SU-DHL-6 (cell line): Measurements from ENCODE around the gene LMX1A.

Source experiments
- H2AFZ ChIP-seq: fragments of 200-600 bp; sonication (generic); 2 replicates; pipeline ENCODE4 v1.6.1; 2014; ENCODE audit warnings: low read depth, mild to moderate bottlenecking, moderate library complexity, mixed read lengths, antibody characterized with exemption, low read length; ENCODE audit not compliant: severe bottlenecking
- H3F3A ChIP-seq: fragments of 200-600 bp; shearing (Covaris generic); 2 replicates; pipeline ENCODE4 v1.6.0; 2016; ENCODE audit warnings: antibody characterized with exemption, mild to moderate bottlenecking; ENCODE audit not compliant: insufficient read depth
- H3K27ac ChIP-seq: fragments of 200-600 bp; sonication (generic); 2 replicates; pipeline ENCODE4 v1.5.1; 2016; ENCODE audit warnings: low read depth, mild to moderate bottlenecking, low read length, moderate library complexity, mixed read lengths
- H3K27me3 ChIP-seq: fragments of 200-600 bp; sonication (generic), shearing (Covaris generic); 2 replicates; pipeline ENCODE4 v1.6.0; 2014; ENCODE audit warnings: mild to moderate bottlenecking, low read length
- H3K36me3 ChIP-seq: fragments of 200-600 bp; sonication (generic); 2 replicates; pipeline ENCODE4 v1.6.1; 2014; ENCODE audit warnings: mild to moderate bottlenecking, low read length, mixed read lengths
- H3K4me2 ChIP-seq: fragments of 300-600, 200-600 bp; shearing (Covaris generic), sonication (generic); 2 replicates; pipeline ENCODE4 v1.6.0; 2014; ENCODE audit warnings: low read length, low read depth, mild to moderate bottlenecking; ENCODE audit not compliant: poor library complexity, severe bottlenecking
- H3K4me3 ChIP-seq: fragments of 200-600 bp; sonication (generic); 2 replicates; pipeline ENCODE4 v1.5.1; 2014; ENCODE audit warnings: antibody characterized with exemption, low read length, mild to moderate bottlenecking, mixed read lengths; ENCODE audit not compliant: insufficient read depth, poor library complexity, severe bottlenecking
- H3K79me2 ChIP-seq: fragments of 200-600 bp; sonication (generic); 2 replicates; pipeline ENCODE4 v1.6.1; 2014; ENCODE audit warnings: mild to moderate bottlenecking, low read length, moderate library complexity; ENCODE audit not compliant: insufficient read depth
- H3K9ac ChIP-seq: fragments of 200-600 bp; sonication (generic); 2 replicates; pipeline ENCODE4 v1.7.0; 2014; ENCODE audit warnings: mild to moderate bottlenecking, low read length
- H3K9me2 ChIP-seq: fragments of 200-600 bp; sonication (generic); replicated peaks from 2 replicates; pipeline ENCODE4 v1.6.1; 2014; ENCODE audit warnings: low read length; ENCODE audit not compliant: insufficient read depth
- H3K9me3 ChIP-seq: fragments of 200-600 bp; sonication (generic); 2 replicates; pipeline ENCODE4 v1.6.1; 2014; ENCODE audit warnings: low read length, mixed read lengths; ENCODE audit not compliant: insufficient read depth
- H4K20me1 ChIP-seq: fragments of 200-600 bp; sonication (generic); 2 replicates; pipeline ENCODE4 v1.6.1; 2014; ENCODE audit warnings: low read depth, mild to moderate bottlenecking, antibody characterized with exemption, low read length, moderate library complexity, mixed read lengths
- CTCF ChIP-seq: fragments of 200-600 bp; sonication (generic); IDR thresholded peaks from one replicate; pipeline ENCODE4 v1.5.1; 2017; ENCODE audit warnings: antibody characterized with exemption, mild to moderate bottlenecking, low read length, moderate library complexity; ENCODE audit not compliant: insufficient read depth, poor library complexity, severe bottlenecking
- EZH2phosphoT487 ChIP-seq: fragments of 200-600 bp; sonication (generic), shearing (Covaris generic); conservative IDR thresholded peaks from 2 replicates; pipeline ENCODE4 v1.6.1; 2018; ENCODE audit warnings: mild to moderate bottlenecking, antibody characterized with exemption, low read length, moderate library complexity, mixed read lengths

The LMX1A gene

GRCh38 chr1:165339164-165339563, 17.4 kb downstream of the LMX1A start:
- no peak overlapping the region for H3K9ac ChIP-seq
- 0 out of 2 replicates have a peak, but pooled peaks cover 4% of the 10 kb centered on the region for H4K20me1 ChIP-seq
- no peak for TF ChIP-seq CTCF
- TF ChIP-seq EZH2phosphoT487 = no peak
- H3K79me2 ChIP-seq = no peaks in the 10 kb centered on the region
- no peak overlapping the region for H3K27ac ChIP-seq
- H3K4me3 ChIP-seq = no peak overlapping the region
- H3K9me3 ChIP-seq = no peaks in the 10 kb centered on the region
- H3F3A ChIP-seq = no peaks in the 10 kb centered on the region
- H3K4me2 ChIP-seq = no peak overlapping the region
- no peaks in the 10 kb centered on the region for H3K27me3 ChIP-seq
- no peaks in the 10 kb centered on the region for H3K36me3 ChIP-seq
- no peak overlapping the region for H2AFZ ChIP-seq
- no peaks in the 10 kb centered on the region for H3K9me2 ChIP-seq

- H3K27ac ChIP-seq = no peak overlapping the region
- H3K4me3 ChIP-seq = no peak overlapping the region
- TF ChIP-seq EZH2phosphoT487 = no peak
- no peak for TF ChIP-seq CTCF
Measured at GRCh38 chr1:165330483-165330882, 26.0 kb downstream of the LMX1A start.

GRCh38 chr1:165329104-165329503, 27.4 kb downstream of the LMX1A start:
- H3K9me2 ChIP-seq = no peaks in the 10 kb centered on the region
- no peaks in the 10 kb centered on the region for H3K79me2 ChIP-seq
- TF ChIP-seq EZH2phosphoT487 (no peak), CTCF (no peak)
- H3K4me3 ChIP-seq = no peak overlapping the region
- no peaks in the 10 kb centered on the region for H4K20me1 ChIP-seq
- H3K36me3 ChIP-seq = no peaks in the 10 kb centered on the region
- H3K27me3 ChIP-seq = no peaks in the 10 kb centered on the region
- no peak overlapping the region for H3K27ac ChIP-seq
- H3F3A ChIP-seq = no peaks in the 10 kb centered on the region
- H3K4me2 ChIP-seq = no peak overlapping the region
- H3K9ac ChIP-seq = no peak overlapping the region
- H3K9me3 ChIP-seq = no peaks in the 10 kb centered on the region
- no peak overlapping the region for H2AFZ ChIP-seq

More at GRCh38 chr1:165330483-165330882, 26.0 kb downstream of the LMX1A start:
- Histone ChIP-seq H3F3A (no peaks in the 10 kb centered on the region), H4K20me1 (0 out of 2 replicates have a peak, but pooled peaks cover 2% of the 10 kb centered on the region), H3K27me3 (no peaks in the 10 kb centered on the region), H3K9me2 (no peaks in the 10 kb centered on the region), H3K4me2 (no peak overlapping the region), H3K36me3 (no peaks in the 10 kb centered on the region), H3K9me3 (no peaks in the 10 kb centered on the region), H3K9ac (no peak overlapping the region), H3K79me2 (no peaks in the 10 kb centered on the region), H2AFZ (no peak overlapping the region)
